GM18526 (cell line): Measurements from ENCODE around the gene NR1I3.

Experiments used
- POLR2A ChIP-seq: IDR thresholded peaks from 3 replicates; pipeline ENCODE4 v1.6.1; 2011; ENCODE audit not compliant: insufficient read length; ENCODE audit errors: extremely low read depth

NR1I3 gene

DNA sequence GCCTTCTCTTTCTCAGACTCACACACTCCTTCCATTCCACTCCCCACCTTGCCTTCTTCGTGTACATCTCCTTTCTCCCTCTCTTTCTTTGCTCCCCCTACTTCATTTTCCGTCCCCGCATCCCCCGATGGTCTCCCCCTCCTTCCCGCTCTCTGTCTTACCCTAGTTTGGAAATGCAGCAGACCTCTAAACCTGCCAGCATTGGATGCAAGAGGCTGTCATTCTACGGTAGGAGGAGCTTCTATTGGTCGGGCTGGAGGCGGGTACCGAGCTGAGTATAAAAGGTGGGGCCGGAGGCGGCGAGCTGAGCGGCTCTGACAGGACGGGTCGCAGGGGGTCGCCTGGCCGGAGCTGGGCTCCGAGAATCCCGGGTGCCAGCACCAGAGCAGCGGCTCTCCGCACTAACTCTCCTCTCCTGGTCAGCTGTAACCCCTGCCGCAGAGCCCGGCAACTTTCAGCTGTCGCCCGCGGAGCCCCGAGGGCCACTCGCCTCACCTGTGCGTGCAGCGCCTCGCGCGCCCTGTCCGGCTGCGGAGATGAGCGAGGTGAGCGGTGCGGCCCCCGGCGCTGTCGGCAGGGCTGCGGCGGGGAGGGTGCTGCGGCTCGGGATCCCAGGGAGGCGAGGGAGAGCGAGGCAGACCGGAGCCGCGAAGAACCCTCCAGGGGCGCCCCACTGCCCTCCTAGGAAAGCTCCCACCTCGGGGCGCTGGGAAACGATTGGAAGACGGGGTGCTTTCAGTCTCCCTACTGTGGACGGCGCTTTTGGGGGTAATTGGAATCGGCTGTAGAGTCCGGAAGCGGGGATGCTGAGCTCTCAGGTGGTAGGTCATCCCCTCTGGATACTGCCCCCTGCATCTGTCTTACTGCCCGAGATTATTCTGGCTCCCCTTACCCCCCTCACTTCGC is 20.7 kb upstream of the NR1I3 start, which contains the start of gene PCP4L1:
TSS of gene PCP4L1 (plus strand) at position 307 of the 906 bp plus-strand sequence. CDS start at position 537, 230 bp downstream.
- peak; percentile 37 for TF ChIP-seq POLR2A

GRCh38 chr1:161251579-161251978 is 13.6 kb upstream of the NR1I3 start:
- TF ChIP-seq POLR2A: no peak

GRCh38 chr1:161250829-161251228 is 12.8 kb upstream of the NR1I3 start:
- TF ChIP-seq POLR2A: no peak

- TF ChIP-seq POLR2A: no peak
Observed at GRCh38 chr1:161244888-161245287, 6.9 kb upstream of the NR1I3 start.

GRCh38 chr1:161242313-161242712 is 4.3 kb upstream of the NR1I3 start:
- no peak for TF ChIP-seq POLR2A

DNA sequence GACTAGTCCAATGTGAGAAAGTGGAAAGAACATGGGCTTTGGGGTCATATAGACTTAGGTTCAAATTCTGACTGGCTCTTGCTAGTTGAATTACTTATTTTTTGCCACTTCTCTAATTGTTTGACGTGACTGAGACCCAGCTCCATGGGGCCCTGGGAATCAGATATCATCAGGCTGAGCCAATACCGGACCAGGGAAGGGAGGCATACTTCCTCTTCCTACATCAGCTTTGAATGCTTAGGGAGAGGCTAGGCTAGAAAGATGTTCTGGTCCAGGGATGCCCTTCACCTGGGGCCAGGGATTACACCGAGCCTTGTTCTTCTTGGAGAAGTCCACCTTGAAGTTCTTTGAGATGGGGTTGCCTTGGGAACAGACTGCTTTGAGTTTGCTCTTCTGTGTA is 3.7 kb upstream of the NR1I3 start:
- no peak for TF ChIP-seq POLR2A

DNA sequence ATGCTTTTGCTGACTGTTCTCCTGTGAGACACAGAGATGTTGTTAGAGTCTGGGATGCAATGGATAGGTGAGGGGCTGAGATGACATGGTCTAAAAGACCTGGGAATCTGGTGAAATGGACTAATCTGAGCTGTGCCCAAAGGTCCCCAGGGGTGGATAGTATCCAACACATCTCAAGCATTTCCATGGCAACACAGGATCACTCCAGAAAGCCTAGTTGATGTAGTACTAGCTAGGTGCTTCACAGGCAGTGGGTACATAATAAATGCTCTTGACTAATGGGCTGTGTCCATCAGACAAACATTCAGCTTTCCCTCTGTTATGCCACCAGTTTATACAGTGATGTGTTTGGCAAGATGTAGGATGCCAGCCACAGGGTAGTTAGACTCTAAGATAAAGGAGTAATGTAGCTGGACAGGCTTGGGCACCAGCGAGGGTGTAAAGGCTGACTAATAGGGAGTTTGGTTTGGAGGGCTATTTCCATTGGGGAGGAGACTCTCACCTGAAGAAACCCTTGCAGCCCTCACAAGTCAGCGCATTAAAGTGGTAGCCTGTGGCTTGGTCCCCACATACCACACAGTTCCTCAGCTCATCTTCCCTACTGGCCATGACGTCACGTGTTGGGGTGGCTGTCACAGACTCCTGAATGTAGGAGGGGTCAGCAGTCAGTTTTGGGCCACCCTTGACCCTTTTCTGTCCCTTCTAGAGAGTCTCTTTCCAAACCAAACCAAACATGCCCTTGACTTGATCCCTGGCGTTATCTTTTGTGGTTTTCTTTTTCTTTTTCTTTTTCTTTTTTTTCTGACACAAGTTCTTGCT is 1.8 kb downstream of the NR1I3 start:
- no peak for TF ChIP-seq POLR2A

DNA sequence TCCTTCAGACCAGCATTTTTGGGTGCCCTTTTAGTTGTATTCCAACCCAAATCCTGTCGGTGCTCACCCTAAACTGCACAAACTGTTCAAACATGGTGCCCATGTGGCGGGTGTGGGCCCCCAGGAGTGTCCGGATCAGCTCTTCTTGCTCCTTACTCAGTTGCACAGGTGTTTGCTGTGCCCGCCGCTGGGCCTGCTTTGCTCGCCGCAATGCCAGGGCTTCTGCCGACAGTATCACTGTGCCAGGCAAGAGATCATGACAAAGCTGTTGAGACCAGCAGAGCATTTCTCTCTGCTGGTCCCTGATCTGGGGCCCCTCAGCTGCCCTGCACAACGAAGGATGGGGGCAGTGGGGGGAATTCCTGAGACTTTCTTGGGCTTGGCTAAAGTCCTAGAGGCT is 4.9 kb downstream of the NR1I3 start:
- TF ChIP-seq POLR2A: no peak

DNA sequence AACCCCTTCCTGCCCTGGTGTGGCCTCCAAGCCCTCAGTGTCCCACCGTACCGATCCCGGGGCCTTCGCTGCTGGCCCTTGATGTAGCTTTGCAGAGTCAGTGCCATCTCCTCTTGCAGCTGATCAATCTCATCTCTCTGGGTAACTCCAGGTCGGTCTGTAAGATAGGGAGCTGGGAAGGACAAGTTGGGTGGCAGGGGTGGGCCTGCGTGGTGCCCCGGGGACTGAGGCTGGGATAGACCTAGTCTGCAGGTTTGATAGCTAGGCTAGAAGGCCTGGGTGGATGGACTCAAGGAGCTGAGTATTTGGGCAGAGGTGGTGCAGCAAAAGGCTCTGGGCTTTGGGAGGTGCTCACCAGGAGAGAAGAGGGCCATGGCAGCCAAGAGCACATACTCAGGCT is 7.2 kb downstream of the NR1I3 start:
- no peak for TF ChIP-seq POLR2A

- TF ChIP-seq POLR2A: no peak
Observed at GRCh38 chr1:161229896-161230295, 8.1 kb downstream of the NR1I3 start.

DNA sequence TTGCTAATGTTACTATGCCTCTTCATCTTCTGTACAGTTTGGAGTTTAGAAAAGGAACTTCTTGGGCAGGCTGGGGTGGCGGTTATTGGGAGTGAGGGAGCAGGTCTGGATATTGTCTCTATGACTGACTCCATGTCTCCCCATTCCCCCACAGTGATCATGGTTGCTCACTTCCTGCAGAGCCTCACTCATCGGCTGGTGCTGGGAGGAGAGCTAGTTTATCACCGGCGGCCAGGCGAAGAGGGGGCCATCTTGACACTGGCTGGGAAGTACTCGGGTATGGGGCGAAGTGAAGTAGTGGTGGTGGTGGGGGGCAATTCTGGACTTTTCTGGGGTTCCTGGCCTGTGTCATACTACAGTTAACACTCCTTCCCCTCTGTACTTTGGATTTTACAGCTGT is 10.0 kb downstream of the NR1I3 start:
- no peak for TF ChIP-seq POLR2A

DNA sequence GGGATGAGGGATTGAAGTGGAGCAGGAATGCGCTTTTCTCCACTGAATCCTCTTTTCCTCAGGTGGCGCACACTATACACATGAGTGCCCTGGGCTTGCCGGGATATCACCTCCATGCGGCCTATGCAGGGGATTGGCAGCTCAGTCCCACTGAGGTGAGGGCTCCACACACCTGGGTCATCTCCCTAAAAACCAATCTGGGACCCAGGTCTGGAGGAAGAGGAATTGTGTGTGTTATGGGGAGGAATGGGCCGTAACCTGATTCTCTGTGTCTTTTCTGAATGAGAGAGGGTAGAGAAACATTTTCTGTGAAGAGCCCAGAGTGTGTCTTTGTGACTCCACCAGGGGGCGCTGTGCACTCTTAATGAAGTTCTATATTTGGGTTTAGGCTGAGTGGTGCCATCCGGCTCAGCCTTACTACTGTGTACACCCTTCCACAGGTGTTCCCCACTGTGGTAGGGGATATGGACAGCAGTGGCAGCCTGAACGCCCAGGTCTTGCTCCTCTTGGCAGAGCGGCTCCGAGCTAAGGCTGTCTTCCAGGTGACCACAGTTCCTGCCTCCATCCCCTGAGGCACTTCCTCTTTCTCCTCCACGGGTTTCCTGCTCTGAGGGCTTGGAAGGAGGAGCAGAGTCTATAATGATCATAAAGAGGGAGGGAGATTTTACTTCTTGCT is 10.7 kb downstream of the NR1I3 start:
- TF ChIP-seq POLR2A: no peak

- TF ChIP-seq POLR2A: no peak
Observed at GRCh38 chr1:161226759-161227158, 11.2 kb downstream of the NR1I3 start.

- TF ChIP-seq POLR2A: no peak
Observed at GRCh38 chr1:161226320-161226711, 11.7 kb downstream of the NR1I3 start.

DNA sequence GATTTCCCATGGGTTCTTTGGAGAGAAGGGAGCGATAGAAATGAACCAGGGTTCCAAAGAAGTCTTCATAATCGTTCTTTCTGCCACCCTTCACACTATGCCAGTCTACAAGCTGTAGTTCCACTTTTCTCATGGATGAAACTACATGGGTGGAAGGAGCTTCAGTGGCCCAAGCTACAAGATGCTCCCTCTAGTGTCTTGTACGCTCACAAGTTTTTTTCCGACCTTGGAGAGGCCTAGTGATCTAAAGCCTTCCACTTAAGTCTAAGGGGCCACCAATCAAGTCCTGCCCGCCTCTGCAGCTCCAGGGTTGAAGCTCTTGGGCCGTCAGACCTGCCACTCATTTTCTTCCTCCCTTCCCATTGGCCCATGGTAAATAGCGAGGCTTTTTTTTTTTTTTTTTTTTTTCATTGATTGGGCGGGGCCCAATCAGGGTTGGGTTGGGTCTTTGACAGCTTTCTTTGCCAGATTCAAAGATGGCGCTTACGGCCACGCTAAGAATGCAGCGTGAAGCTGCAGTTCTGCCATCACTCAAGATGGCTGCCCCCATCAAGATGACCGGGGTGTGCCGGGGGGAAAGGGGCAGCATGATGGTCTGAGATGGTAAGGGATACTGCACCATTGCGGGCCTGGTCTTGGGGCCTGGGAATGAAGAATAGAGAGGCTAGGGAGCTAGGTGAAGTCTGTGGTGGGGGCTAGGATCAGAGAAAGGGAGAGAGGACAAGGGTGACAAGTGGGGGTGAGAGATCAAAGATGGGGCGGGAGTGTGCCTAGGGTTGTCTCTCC is 12.3 kb downstream of the NR1I3 start, which contains the start of gene TOMM40L:
TSS of gene TOMM40L (plus strand) at position 527 of the 786 bp plus-strand sequence. CDS start 430 bp downstream, outside the sequence.
- TF ChIP-seq POLR2A: peak; percentile 58
